Neural cell (in vitro differentiated cells): Measurements from ENCODE around the gene ABRAXAS1.

ENCODE experiments used
- TF ChIP-seq, protein P1 (sequence below): fragments of 450-650 bp; IDR thresholded peaks from 2 replicates; pipeline ENCODE4 v1.5.1; 2014; ENCODE audit warnings: antibody characterized with exemption, mild to moderate bottlenecking, moderate library complexity; ENCODE audit not compliant: poor library complexity, severe bottlenecking
- TF ChIP-seq, protein P2 (sequence below): IDR thresholded peaks from 2 replicates; pipeline ENCODE4 v1.6.1; 2012; ENCODE audit warnings: borderline replicate concordance

- TF ChIP-seq, protein P1, sequence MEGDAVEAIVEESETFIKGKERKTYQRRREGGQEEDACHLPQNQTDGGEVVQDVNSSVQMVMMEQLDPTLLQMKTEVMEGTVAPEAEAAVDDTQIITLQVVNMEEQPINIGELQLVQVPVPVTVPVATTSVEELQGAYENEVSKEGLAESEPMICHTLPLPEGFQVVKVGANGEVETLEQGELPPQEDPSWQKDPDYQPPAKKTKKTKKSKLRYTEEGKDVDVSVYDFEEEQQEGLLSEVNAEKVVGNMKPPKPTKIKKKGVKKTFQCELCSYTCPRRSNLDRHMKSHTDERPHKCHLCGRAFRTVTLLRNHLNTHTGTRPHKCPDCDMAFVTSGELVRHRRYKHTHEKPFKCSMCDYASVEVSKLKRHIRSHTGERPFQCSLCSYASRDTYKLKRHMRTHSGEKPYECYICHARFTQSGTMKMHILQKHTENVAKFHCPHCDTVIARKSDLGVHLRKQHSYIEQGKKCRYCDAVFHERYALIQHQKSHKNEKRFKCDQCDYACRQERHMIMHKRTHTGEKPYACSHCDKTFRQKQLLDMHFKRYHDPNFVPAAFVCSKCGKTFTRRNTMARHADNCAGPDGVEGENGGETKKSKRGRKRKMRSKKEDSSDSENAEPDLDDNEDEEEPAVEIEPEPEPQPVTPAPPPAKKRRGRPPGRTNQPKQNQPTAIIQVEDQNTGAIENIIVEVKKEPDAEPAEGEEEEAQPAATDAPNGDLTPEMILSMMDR, result no peak
- TF ChIP-seq, protein P2, sequence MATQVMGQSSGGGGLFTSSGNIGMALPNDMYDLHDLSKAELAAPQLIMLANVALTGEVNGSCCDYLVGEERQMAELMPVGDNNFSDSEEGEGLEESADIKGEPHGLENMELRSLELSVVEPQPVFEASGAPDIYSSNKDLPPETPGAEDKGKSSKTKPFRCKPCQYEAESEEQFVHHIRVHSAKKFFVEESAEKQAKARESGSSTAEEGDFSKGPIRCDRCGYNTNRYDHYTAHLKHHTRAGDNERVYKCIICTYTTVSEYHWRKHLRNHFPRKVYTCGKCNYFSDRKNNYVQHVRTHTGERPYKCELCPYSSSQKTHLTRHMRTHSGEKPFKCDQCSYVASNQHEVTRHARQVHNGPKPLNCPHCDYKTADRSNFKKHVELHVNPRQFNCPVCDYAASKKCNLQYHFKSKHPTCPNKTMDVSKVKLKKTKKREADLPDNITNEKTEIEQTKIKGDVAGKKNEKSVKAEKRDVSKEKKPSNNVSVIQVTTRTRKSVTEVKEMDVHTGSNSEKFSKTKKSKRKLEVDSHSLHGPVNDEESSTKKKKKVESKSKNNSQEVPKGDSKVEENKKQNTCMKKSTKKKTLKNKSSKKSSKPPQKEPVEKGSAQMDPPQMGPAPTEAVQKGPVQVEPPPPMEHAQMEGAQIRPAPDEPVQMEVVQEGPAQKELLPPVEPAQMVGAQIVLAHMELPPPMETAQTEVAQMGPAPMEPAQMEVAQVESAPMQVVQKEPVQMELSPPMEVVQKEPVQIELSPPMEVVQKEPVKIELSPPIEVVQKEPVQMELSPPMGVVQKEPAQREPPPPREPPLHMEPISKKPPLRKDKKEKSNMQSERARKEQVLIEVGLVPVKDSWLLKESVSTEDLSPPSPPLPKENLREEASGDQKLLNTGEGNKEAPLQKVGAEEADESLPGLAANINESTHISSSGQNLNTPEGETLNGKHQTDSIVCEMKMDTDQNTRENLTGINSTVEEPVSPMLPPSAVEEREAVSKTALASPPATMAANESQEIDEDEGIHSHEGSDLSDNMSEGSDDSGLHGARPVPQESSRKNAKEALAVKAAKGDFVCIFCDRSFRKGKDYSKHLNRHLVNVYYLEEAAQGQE, result no peak
Measured at GRCh38 chr4:83527671-83528070, 42.8 kb upstream of the ABRAXAS1 start.
